Measurements from ENCODE around the gene TOPBP1. TPM values are rescaled to one million over a fixed set of nuclear protein-coding genes. Genes with fewer than 3 reads are reported as not detected.

The TOPBP1 gene
- total and polyA plus RNA-seq, 12 donors: 6.7 to 62.1 (median 13.3) TPM

- H3K27ac ChIP-seq: no peak overlapping the region
- H3K27me3 ChIP-seq: no peaks in the 10 kb centered on the region
- H3K9me3 ChIP-seq (replicated peaks in 1 of 3): no peaks in the 10 kb centered on the region
- no peak for DNase-seq
- no peak overlapping the region for H3K4me3 ChIP-seq
- no peak for TF ChIP-seq CTCF (IDR thresholded peaks at IDR 0.05)
- no peak for TF ChIP-seq POLR2A (IDR thresholded peaks at IDR 0.05)
- 73 to 77% (median 75%) methylated on average over 3 to 4 of the region's 4 CpGs for WGBS, 4 donors
- H3K4me1 ChIP-seq (replicated peaks in 1 of 2): no peaks in the 10 kb centered on the region
- intact Hi-C loops (cut with DNase I): no loop called here
- H3K36me3 ChIP-seq (replicated peaks in 1 of 2): no peaks in the 10 kb centered on the region
Observed at GRCh38 chr3:133706033-133706432, 44.3 kb upstream of the TOPBP1 start.

- no peak overlapping the region for H3K4me3 ChIP-seq
- H3K9me3 ChIP-seq (replicated peaks in 1 of 3): no peaks in the 10 kb centered on the region
- H3K27ac ChIP-seq: no peak overlapping the region
- no peaks in the 10 kb centered on the region for H3K4me1 ChIP-seq (replicated peaks in 1 of 2)
- H3K27me3 ChIP-seq: no peaks in the 10 kb centered on the region
- intact Hi-C loops (cut with DNase I): no loop called here
- 59 to 80% (median 73%) methylated on average over 1 of the region's 1 CpG for WGBS, 4 donors
- no peak for TF ChIP-seq POLR2A (IDR thresholded peaks at IDR 0.05)
- no peak for TF ChIP-seq CTCF (IDR thresholded peaks at IDR 0.05)
- no peak for DNase-seq
- no peaks in the 10 kb centered on the region for H3K36me3 ChIP-seq (replicated peaks in 1 of 2)
Observed at GRCh38 chr3:133703915-133704314, 42.2 kb upstream of the TOPBP1 start.

GRCh38 chr3:133701435-133702358 lies 40.0 kb upstream of the TOPBP1 start:
- Histone ChIP-seq H3K27me3 (no peaks in the 10 kb centered on the region), H3K4me1 (replicated peaks in 1 of 2) (no peaks in the 10 kb centered on the region), H3K9me3 (replicated peaks in 1 of 3) (no peaks in the 10 kb centered on the region), H3K36me3 (replicated peaks in 1 of 2) (no peaks in the 10 kb centered on the region), H3K27ac (no peak overlapping the region), H3K4me3 (no peak overlapping the region)
- intact Hi-C loops (cut with DNase I): no loop called here
- no peak for DNase-seq
- WGBS, 4 donors: 86 to 89% (median 87%) methylated on average over 6 to 7 of the region's 7 CpGs
- TF ChIP-seq CTCF (IDR thresholded peaks at IDR 0.05) (no peak), POLR2A (IDR thresholded peaks at IDR 0.05) (no peak)

DNA sequence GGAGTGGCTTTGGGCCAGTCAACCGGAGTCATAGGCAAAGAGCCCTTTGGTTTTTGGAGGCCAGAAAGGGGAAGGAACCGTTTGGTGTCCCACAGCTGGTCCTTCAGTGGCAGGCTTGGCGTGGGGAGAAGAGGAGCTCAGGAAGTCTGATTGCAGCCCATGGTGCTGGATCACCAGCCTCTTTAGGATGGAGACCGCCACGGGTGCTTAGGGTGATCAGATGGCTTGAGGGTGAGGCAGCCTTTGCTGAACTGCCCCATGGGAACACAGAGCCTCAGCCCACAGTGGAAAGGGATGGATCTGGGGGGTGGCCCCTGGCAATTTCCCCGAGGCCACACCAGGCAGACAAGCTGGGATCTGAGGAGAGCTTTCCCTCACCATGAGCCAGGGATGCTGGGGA lies 38.6 kb upstream of the TOPBP1 start:
- H3K27ac ChIP-seq: no peak overlapping the region
- WGBS, 4 donors: 78 to 95% (median 82%) methylated on average over 3 to 6 of the region's 6 CpGs
- intact Hi-C loops (cut with DNase I): no loop called here
- TF ChIP-seq CTCF (IDR thresholded peaks at IDR 0.05) (no peak), POLR2A (IDR thresholded peaks at IDR 0.05) (no peak)
- no peaks in the 10 kb centered on the region for H3K4me1 ChIP-seq (replicated peaks in 1 of 2)
- no peaks in the 10 kb centered on the region for H3K9me3 ChIP-seq (replicated peaks in 1 of 3)
- no peaks in the 10 kb centered on the region for H3K36me3 ChIP-seq (replicated peaks in 1 of 2)
- H3K27me3 ChIP-seq: no peaks in the 10 kb centered on the region
- no peak overlapping the region for H3K4me3 ChIP-seq
- DNase-seq: no peak
